HG02943 (cell line): Measurements from ENCODE around the gene MCF2L.

Source experiments
- ATAC-seq: cut with Tn5 transposase; IDR thresholded peaks from one replicate; pipeline ENCODE4 v1.9.1; 2021; ENCODE audit warnings: mild to moderate bottlenecking, low read depth, moderate library complexity; ENCODE audit not compliant: unreplicated experiment

Gene MCF2L

GRCh38 chr13:113137691-113138298, 168.8 kb downstream of the MCF2L start:
- no peak for ATAC-seq

GRCh38 chr13:113138792-113139551, 170.0 kb downstream of the MCF2L start:
- ATAC-seq, result no peak

- no peak for ATAC-seq
Measured at GRCh38 chr13:113139577-113139976, 170.6 kb downstream of the MCF2L start.

- no peak for ATAC-seq
Measured at GRCh38 chr13:113140677-113141600, 171.9 kb downstream of the MCF2L start.

- no peak for ATAC-seq
Measured at GRCh38 chr13:113141601-113141970, 172.6 kb downstream of the MCF2L start.

- no peak for ATAC-seq
Measured at GRCh38 chr13:113142876-113143275, 173.9 kb downstream of the MCF2L start.

GRCh38 chr13:113143466-113144254, 174.6 kb downstream of the MCF2L start:
- no peak for ATAC-seq

GRCh38 chr13:113144255-113144629, 175.2 kb downstream of the MCF2L start:
- no peak for ATAC-seq

- no peak for ATAC-seq
Measured at GRCh38 chr13:113145496-113145895, 176.5 kb downstream of the MCF2L start.

GRCh38 chr13:113145911-113146598, 177.0 kb downstream of the MCF2L start:
- ATAC-seq, result no peak

- no peak for ATAC-seq
Measured at GRCh38 chr13:113146750-113147149, 177.7 kb downstream of the MCF2L start.

GRCh38 chr13:113147206-113147605, 178.2 kb downstream of the MCF2L start:
- no peak for ATAC-seq

- ATAC-seq, result no peak
Measured at GRCh38 chr13:113148407-113148806, 179.4 kb downstream of the MCF2L start.

- no peak for ATAC-seq
Measured at GRCh38 chr13:113148940-113149503, 180.0 kb downstream of the MCF2L start.
